Testis (tissue), 3 donors: ENCODE data around the gene EHMT2. TPM values are rescaled to one million over a fixed set of nuclear protein-coding genes. Genes with fewer than 3 reads are reported as not detected.
"Not testable (repeated sequence)": the region's sequence is repeated elsewhere in the genome, so short reads cannot be mapped to it uniquely, and the experiment has no call there.

ENCODE experiments used
- DNase-seq: peaks from one replicate; pipeline ENCODE4 v3.0.0-alpha.2; 2019
- H3K27ac ChIP-seq, 2 donors: fragments of 200-600 bp; sonication (generic); one replicate each; pipeline ENCODE4 v1.5.1; 2019
- H3K27me3 ChIP-seq: fragments of 200-600 bp; sonication (generic); one replicate; pipeline ENCODE4 v1.5.1; 2019
- H3K36me3 ChIP-seq: fragments of 200-600 bp; sonication (generic); one replicate; pipeline ENCODE4 v1.5.1; 2017; ENCODE audit warnings: low read depth; ENCODE audit errors: missing control alignments
- H3K4me1 ChIP-seq: fragments of 200-600 bp; sonication (generic); one replicate; pipeline ENCODE4 v1.5.1; 2019
- H3K4me3 ChIP-seq, 2 donors: fragments of 200-600 bp; sonication (generic); one replicate each; pipeline ENCODE4 v1.5.1; 2017 to 2019
- H3K9me3 ChIP-seq: fragments of 200-600 bp; sonication (generic); one replicate; pipeline ENCODE4 v1.5.1; 2017
- POLR2A ChIP-seq: fragments of 450-650 bp; IDR thresholded peaks from one replicate; pipeline ENCODE4 v1.6.1; 2017; ENCODE audit warnings: antibody characterized with exemption, mild to moderate bottlenecking, moderate library complexity
- WGBS, 2 donors: methylation state at CpG; one replicate each; pipeline ENCODE4 v1.1.5; 2018; 5-methylcytosine and 5-hydroxymethylcytosine counted together
- intact Hi-C: fragments of 100-400 bp; cut with DNase I; formaldehyde crosslinking; loops from one replicate; pipeline ENCODE4 v1.15.1; 2023; ENCODE audit warnings: low total_unique reads
- polyA plus RNA-seq: library from polyadenylated mRNA; stranded (reverse); fragments of 350-450 nt; fragmentation: Illumina TruSeq; extraction: RNeasy Lipid Tissue Mini Kit (QIAGEN cat#74804); gene quantifications from one replicate; pipeline ENCODE4 v1.2.3, GENCODE V29; 2014; ENCODE audit warnings: low read depth, low replicate concordance; ENCODE audit not compliant: insufficient read depth
- total RNA-seq, 2 donors: library from RNA; depleted of rRNA; stranded (reverse); fragments of >200 nt; gene quantifications; one replicate each; pipeline ENCODE4 v1.2.3, GENCODE V29; 2016
- TF ChIP-seq, protein P1 (sequence below), 3 experiments: fragments of 450-650 bp in 2 of 3; fragments of 200-600 bp in 1 of 3; sonication (generic) in 1 of 3; IDR thresholded peaks; one replicate each; pipeline ENCODE4 v1.5.1; 2016 to 2019; ENCODE audit warnings: antibody characterized with exemption in 3 of 3, mild to moderate bottlenecking in 2 of 3, moderate library complexity in 1 of 3

Gene EHMT2
- total and polyA plus RNA-seq, 3 donors from 2014 or later = 82.2 to 106 (median 102) TPM

DNA sequence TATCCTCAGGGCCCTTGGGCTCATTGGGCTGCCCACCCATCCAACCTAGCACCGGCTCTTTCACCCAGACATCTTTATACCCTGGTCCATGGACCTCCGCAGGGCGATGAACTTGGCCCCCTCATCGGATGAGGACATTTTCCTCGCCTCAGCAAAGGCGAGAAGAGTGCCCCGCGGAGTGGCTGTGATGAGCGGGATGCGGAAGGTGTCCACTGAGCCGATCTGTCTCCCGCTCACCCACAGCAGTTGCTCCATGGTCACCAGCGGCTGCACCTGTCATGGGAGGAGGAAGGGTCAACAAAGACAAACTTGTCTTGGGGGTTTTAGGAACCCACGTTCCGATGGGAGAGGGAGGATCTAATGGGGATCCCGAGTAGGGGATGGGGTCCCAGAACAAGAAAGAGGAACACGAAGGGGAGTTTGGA, 35.6 kb downstream of the EHMT2 start:
- Histone ChIP-seq H3K4me1 (peaks cover 18% of the 10 kb centered on the region), H3K4me3 (peak overlapping the region; percentile 62 to 88), H3K27me3 (no peaks in the 10 kb centered on the region), H3K27ac (peak overlapping the region; percentile 82 to 93), H3K9me3 (no peaks in the 10 kb centered on the region), H3K36me3 (no peaks in the 10 kb centered on the region)
- TF ChIP-seq POLR2A = no peak
- TF ChIP-seq, protein P1, sequence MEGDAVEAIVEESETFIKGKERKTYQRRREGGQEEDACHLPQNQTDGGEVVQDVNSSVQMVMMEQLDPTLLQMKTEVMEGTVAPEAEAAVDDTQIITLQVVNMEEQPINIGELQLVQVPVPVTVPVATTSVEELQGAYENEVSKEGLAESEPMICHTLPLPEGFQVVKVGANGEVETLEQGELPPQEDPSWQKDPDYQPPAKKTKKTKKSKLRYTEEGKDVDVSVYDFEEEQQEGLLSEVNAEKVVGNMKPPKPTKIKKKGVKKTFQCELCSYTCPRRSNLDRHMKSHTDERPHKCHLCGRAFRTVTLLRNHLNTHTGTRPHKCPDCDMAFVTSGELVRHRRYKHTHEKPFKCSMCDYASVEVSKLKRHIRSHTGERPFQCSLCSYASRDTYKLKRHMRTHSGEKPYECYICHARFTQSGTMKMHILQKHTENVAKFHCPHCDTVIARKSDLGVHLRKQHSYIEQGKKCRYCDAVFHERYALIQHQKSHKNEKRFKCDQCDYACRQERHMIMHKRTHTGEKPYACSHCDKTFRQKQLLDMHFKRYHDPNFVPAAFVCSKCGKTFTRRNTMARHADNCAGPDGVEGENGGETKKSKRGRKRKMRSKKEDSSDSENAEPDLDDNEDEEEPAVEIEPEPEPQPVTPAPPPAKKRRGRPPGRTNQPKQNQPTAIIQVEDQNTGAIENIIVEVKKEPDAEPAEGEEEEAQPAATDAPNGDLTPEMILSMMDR (IDR thresholded peaks at IDR 0.05) = no peak
- intact Hi-C loops = no loop called here
- DNase-seq = no peak
- 22 to 36% methylated on average over 12 to 17 of the region's 17 CpGs for WGBS, 2 donors

DNA sequence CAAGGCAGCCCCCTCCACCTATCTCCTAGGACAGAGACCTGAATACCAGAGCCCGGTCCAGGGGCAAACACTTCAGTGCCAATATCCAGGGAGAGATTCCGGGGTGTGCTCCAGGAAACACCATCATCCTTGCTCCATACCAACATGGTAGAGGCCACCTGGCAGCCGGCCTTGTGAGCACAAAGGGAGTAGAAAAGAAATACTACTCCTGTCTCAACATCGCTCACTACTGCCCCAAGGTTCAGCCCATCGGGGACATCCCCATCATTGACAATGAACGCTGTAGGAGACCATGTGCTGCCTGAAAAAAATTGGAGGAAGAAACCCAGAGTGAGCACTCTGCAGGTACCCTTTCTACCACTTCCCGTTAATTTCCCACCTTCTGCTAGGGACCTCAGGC, 36.3 kb downstream of the EHMT2 start:
- intact Hi-C loops = no loop called here
- DNase-seq = no peak
- TF ChIP-seq, protein P1 (IDR thresholded peaks at IDR 0.05) = no peak
- H3K4me1 ChIP-seq = peaks cover 18% of the 10 kb centered on the region
- no peaks in the 10 kb centered on the region for H3K36me3 ChIP-seq
- H3K27me3 ChIP-seq = no peaks in the 10 kb centered on the region
- 82 to 91% methylated on average over 7 of the region's 7 CpGs for WGBS, 2 donors
- H3K4me3 ChIP-seq = no peak overlapping the region
- H3K9me3 ChIP-seq = no peaks in the 10 kb centered on the region
- H3K27ac ChIP-seq = no peak overlapping the region

- H3K36me3 ChIP-seq = no peaks in the 10 kb centered on the region
- TF ChIP-seq POLR2A = no peak
- TF ChIP-seq, protein P1 (IDR thresholded peaks at IDR 0.05) = no peak
- H3K9me3 ChIP-seq = no peaks in the 10 kb centered on the region
- H3K4me1 ChIP-seq = peaks cover 18% of the 10 kb centered on the region
- 90 to 93% methylated on average over 7 to 13 of the region's 13 CpGs for WGBS, 2 donors
- DNase-seq = no peak
- no peaks in the 10 kb centered on the region for H3K27me3 ChIP-seq
- intact Hi-C loops = no loop called here
- no peak overlapping the region for H3K27ac ChIP-seq
- H3K4me3 ChIP-seq = no peak overlapping the region
Measured at GRCh38 chr6:31860349-31860748, 37.1 kb downstream of the EHMT2 start.

DNA sequence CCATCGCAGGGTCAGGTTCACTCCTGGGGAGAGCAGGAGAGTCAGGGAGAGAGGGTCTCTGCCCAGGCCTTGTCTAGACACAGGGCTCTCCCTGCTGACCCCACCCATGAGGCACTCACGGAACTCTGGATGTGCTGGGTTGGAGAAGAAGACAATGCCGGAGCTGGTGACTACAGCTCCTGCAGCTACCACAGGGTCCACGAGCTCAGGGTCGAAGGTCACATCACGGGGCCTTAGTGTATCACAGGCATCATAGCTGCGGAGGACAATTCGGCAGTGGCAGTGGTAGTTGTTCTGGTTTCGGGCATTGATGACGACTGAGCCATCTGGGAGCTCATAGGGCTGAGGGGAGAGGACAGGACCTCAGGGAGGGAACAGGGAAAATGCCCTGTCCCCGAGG, 37.6 kb downstream of the EHMT2 start:
- DNase-seq = no peak
- H3K36me3 ChIP-seq = no peaks in the 10 kb centered on the region
- TF ChIP-seq, protein P1 (IDR thresholded peaks at IDR 0.05) = no peak
- no peak for TF ChIP-seq POLR2A
- H3K27ac ChIP-seq = no peak overlapping the region
- H3K4me3 ChIP-seq = no peak overlapping the region
- H3K4me1 ChIP-seq = peaks cover 18% of the 10 kb centered on the region
- H3K9me3 ChIP-seq = no peaks in the 10 kb centered on the region
- 84 to 93% methylated on average over 11 of the region's 11 CpGs for WGBS, 2 donors
- intact Hi-C loops = no loop called here
- no peaks in the 10 kb centered on the region for H3K27me3 ChIP-seq

DNA sequence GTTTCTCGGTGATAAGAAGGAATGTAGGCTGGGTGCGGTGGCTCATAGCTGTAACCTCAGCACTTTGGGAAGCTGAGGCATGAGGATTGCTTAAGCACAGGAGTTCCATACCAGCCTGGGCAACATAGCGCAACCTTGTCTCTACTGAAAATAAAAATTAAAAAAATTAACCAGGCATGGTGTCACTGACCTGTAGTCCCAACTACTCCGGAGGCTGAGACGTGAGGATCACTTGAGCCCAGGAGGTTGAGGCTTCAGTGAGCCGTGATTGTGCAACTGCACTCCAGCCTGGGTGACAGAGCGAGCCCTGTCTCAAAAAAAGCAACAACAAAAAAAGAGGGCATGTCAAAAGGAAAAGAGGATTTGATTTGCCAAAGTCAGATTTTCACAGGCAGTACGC, 38.8 kb downstream of the EHMT2 start:
- TF ChIP-seq POLR2A = no peak
- TF ChIP-seq, protein P1 (IDR thresholded peaks at IDR 0.05) = no peak

DNA sequence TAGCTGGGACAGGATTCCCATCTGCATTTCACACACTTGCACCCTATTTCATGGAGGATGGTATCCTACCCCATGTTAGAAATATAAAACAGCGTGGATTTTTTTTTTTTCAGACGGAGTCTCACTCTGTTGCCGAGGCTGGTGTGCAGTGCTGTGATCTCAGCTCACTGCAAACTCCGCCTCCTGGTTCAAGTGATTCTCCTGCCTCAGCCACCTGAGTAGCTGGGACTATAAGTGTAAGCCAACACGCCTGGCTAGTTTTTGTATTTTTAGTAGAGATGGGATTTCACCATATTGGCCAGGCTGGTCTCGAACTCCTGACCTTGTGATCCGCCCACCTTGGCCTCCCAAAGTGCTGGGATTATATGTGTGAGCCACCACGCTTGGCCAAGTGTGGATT, 39.7 kb downstream of the EHMT2 start:
- H3K4me1 ChIP-seq, H3K4me3 ChIP-seq, DNase-seq, H3K9me3 ChIP-seq, H3K36me3 ChIP-seq, H3K27ac ChIP-seq, intact Hi-C loops, H3K27me3 ChIP-seq: not testable (repeated sequence)
- 91 to 92% methylated on average over 8 of the region's 8 CpGs for WGBS, 2 donors

More for the DNA sequence above, 38.8 kb downstream of the EHMT2 start:
- Histone ChIP-seq H3K9me3 (no peaks in the 10 kb centered on the region), H3K4me1 (peaks cover 12% of the 10 kb centered on the region), H3K27me3 (no peaks in the 10 kb centered on the region), H3K4me3 (no peak overlapping the region), H3K27ac (no peak overlapping the region), H3K36me3 (no peaks in the 10 kb centered on the region)
- intact Hi-C loops = no loop called here
- no peak for DNase-seq
- 80 to 91% methylated on average over 8 of the region's 8 CpGs for WGBS, 2 donors

GRCh38 chr6:31851980-31852718, 45.3 kb downstream of the EHMT2 start:
- H3K4me3 ChIP-seq = peak overlapping the region; percentile 7 to 20
- DNase-seq, H3K27me3 ChIP-seq, H3K4me1 ChIP-seq, H3K36me3 ChIP-seq, intact Hi-C loops, H3K27ac ChIP-seq, H3K9me3 ChIP-seq: not testable (repeated sequence)
- 60 to 72% methylated on average over 10 to 35 of the region's 35 CpGs for WGBS, 2 donors
